Transverse colon (tissue), 4 donors: ENCODE results near the gene CDKN2AIP. TPM values are rescaled to one million over a fixed set of nuclear protein-coding genes. Genes with fewer than 3 reads are reported as not detected.

Experiments
- DNase-seq: peaks from one replicate; pipeline ENCODE4 v3.0.0-alpha.2; 2019
- H3K27ac ChIP-seq, 4 donors: fragments of 200-600 bp; sonication (generic); 2 replicates each; pipeline ENCODE4 v1.5.1; 2016 to 2018; ENCODE audit warnings: inconsistent platforms in 4 of 4
- H3K27me3 ChIP-seq: fragments of 200-600 bp; sonication (generic); 2 replicates; pipeline ENCODE4 v1.5.1; 2017; ENCODE audit warnings: inconsistent platforms
- H3K36me3 ChIP-seq, 4 donors: fragments of 200-600 bp; sonication (generic); 2 replicates each; pipeline ENCODE4 v1.5.1; 2017 to 2019; ENCODE audit warnings: inconsistent platforms in 4 of 4
- H3K4me1 ChIP-seq, 4 donors: fragments of 200-600 bp; sonication (generic); 2 replicates each; pipeline ENCODE4 v1.5.1; 2017 to 2020; ENCODE audit warnings: inconsistent platforms in 4 of 4
- H3K4me3 ChIP-seq, 4 donors: fragments of 200-600 bp; sonication (generic); 1 replicate in 1 of 4; 2 replicates in 3 of 4; pipeline versions ENCODE4 v1.5.1 to v1.6.1; 2017 to 2019; ENCODE audit warnings: inconsistent platforms in 4 of 4
- H3K9me3 ChIP-seq, 2 donors: fragments of 200-600 bp; sonication (generic); 2 replicates each; pipeline ENCODE4 v1.5.1; 2017 to 2019; ENCODE audit warnings: inconsistent platforms in 2 of 2
- CTCF ChIP-seq, 5 experiments: fragments of 200-600 bp in 3 of 5; fragments of 450-650 bp in 2 of 5; sonication (generic) in 3 of 5; IDR thresholded peaks; 1 replicate in 2 of 5; 2 replicates in 3 of 5; pipeline ENCODE4 v1.5.1; 2016 to 2017; ENCODE audit warnings: antibody characterized with exemption in 5 of 5, inconsistent platforms in 3 of 5, mild to moderate bottlenecking in 2 of 5, moderate library complexity in 1 of 5
- EP300 ChIP-seq: sonication (generic); formaldehyde crosslinking; IDR thresholded peaks from one replicate; pipeline ENCODE4 v1.6.1; 2017; ENCODE audit warnings: antibody characterized with exemption, low read depth
- POLR2A ChIP-seq: fragments of 450-650 bp; IDR thresholded peaks from one replicate; pipeline ENCODE4 v1.6.1; 2016; ENCODE audit warnings: antibody characterized with exemption, mild to moderate bottlenecking, moderate library complexity
- POLR2AphosphoS5 ChIP-seq, 3 donors: sonication (generic); formaldehyde crosslinking; IDR thresholded peaks; one replicate each; pipeline ENCODE4 v1.6.1; 2016; ENCODE audit warnings: antibody characterized with exemption in 3 of 3
- WGBS, 2 donors: methylation state at CpG; one replicate each; pipeline ENCODE4 v1.1.5; 2018; ENCODE audit warnings: low coverage in 1 of 2; 5-methylcytosine and 5-hydroxymethylcytosine counted together
- in situ Hi-C, 4 donors: fragments of 200-750 bp; cut with MboI; loops; one replicate each; pipeline versions ENCODE4 v1.15.0 to v1.15.1; 2017; ENCODE audit warnings: low sequenced_read_pairs in 3 of 4, low pct_ligation_motif_present in 1 of 4, low pct_unique_long_range_greater_than_20kb in 1 of 4
- intact Hi-C: fragments of 100-400 bp; cut with DNase I; formaldehyde crosslinking; loops from one replicate; pipeline ENCODE4 v1.15.1; 2023; ENCODE audit warnings: low total_unique reads
- total RNA-seq, 4 donors: library from RNA; depleted of rRNA; stranded (reverse); fragments of >200 nt; gene quantifications; one replicate each; pipeline ENCODE4 v1.1.0, GENCODE V29; 2016

The CDKN2AIP gene
- total RNA-seq, 4 donors from 2014 or later, result 13.9 to 26.2 (median 24.7) TPM

- DNase-seq, result no peak
- H3K27me3 ChIP-seq, result no peaks in the 10 kb centered on the region
- no peaks in the 10 kb centered on the region for H3K9me3 ChIP-seq
- in situ Hi-C loops, result loop anchor here in 2 of 4 donors (10.0 to 25.0 kb wide), 3 partner anchors 325 to 462 kb away; no protein-coding TSS in a partner anchor
- WGBS, 2 donors, result 79 to 86% methylated on average over 7 to 12 of the region's 12 CpGs
- peaks cover 6 to 9% (median 8%) of the 10 kb centered on the region in 4 donors for H3K4me1 ChIP-seq
- intact Hi-C loops, result loop anchor here (10.0 kb wide), 1 partner anchor 465 kb away; no protein-coding TSS in a partner anchor
- H3K27ac ChIP-seq, result no peak overlapping the region
- H3K36me3 ChIP-seq, result no peaks in the 10 kb centered on the region
- no peak for TF ChIP-seq POLR2A
- no peak for TF ChIP-seq POLR2AphosphoS5 (IDR thresholded peaks at IDR 0.05)
- no peak for TF ChIP-seq CTCF (IDR thresholded peaks at IDR 0.05)
- TF ChIP-seq EP300, result no peak
- H3K4me3 ChIP-seq, result no peak overlapping the region
Measured at GRCh38 chr4:183399616-183400015, 44.8 kb upstream of the CDKN2AIP start.

- H3K27ac ChIP-seq, result no peak overlapping the region
- H3K36me3 ChIP-seq, result no peaks in the 10 kb centered on the region
- DNase-seq, result no peak
- no peaks in the 10 kb centered on the region for H3K27me3 ChIP-seq
- in situ Hi-C loops (loop anchor here in 2 of 4 donors (10.0 to 25.0 kb wide), 3 partner anchors 325 to 463 kb away; no protein-coding TSS in a partner anchor), intact Hi-C loops (loop anchor here (10.0 kb wide), 1 partner anchor 465 kb away; no protein-coding TSS in a partner anchor)
- TF ChIP-seq EP300 (no peak), POLR2A (no peak), CTCF (IDR thresholded peaks at IDR 0.05) (no peak), POLR2AphosphoS5 (IDR thresholded peaks at IDR 0.05) (no peak)
- H3K4me3 ChIP-seq, result no peak overlapping the region
- H3K9me3 ChIP-seq, result no peaks in the 10 kb centered on the region
- WGBS, 2 donors, result 77 to 82% methylated on average over 2 to 5 of the region's 5 CpGs
- peaks cover 6 to 9% (median 8%) of the 10 kb centered on the region in 4 donors for H3K4me1 ChIP-seq
Measured at GRCh38 chr4:183400035-183400434, 44.4 kb upstream of the CDKN2AIP start.

GRCh38 chr4:183401473-183401872 lies 43.0 kb upstream of the CDKN2AIP start:
- Histone ChIP-seq H3K4me3 (no peak overlapping the region), H3K4me1 (peaks cover 6 to 9% (median 8%) of the 10 kb centered on the region in 4 donors), H3K9me3 (no peaks in the 10 kb centered on the region), H3K27ac (no peak overlapping the region), H3K36me3 (no peaks in the 10 kb centered on the region), H3K27me3 (no peaks in the 10 kb centered on the region)
- DNase-seq, result no peak
- 75 to 87% methylated on average over 4 of the region's 4 CpGs for WGBS, 2 donors
- intact Hi-C loops, result loop anchor here (10.0 kb wide), 1 partner anchor 467 kb away; no protein-coding TSS in a partner anchor
- TF ChIP-seq CTCF (IDR thresholded peaks at IDR 0.05) (no peak), POLR2A (no peak), POLR2AphosphoS5 (IDR thresholded peaks at IDR 0.05) (no peak), EP300 (no peak)
- in situ Hi-C loops, result loop anchor here in 2 of 4 donors (10.0 to 25.0 kb wide), 3 partner anchors 327 to 464 kb away; no protein-coding TSS in a partner anchor

GRCh38 chr4:183402771-183403170 lies 41.7 kb upstream of the CDKN2AIP start:
- WGBS, 2 donors, result 20 to 70% methylated on average over 1 to 4 of the region's 4 CpGs
- H3K4me1 ChIP-seq, result peaks cover 6 to 16% (median 11%) of the 10 kb centered on the region in 4 donors
- no peak for TF ChIP-seq POLR2A
- no peak for TF ChIP-seq EP300
- no peak for TF ChIP-seq CTCF (IDR thresholded peaks at IDR 0.05)
- no peak for TF ChIP-seq POLR2AphosphoS5 (IDR thresholded peaks at IDR 0.05)
- DNase-seq, result no peak
- H3K4me3 ChIP-seq, result no peak overlapping the region
- H3K27me3 ChIP-seq, result no peaks in the 10 kb centered on the region
- no peaks in the 10 kb centered on the region for H3K9me3 ChIP-seq
- intact Hi-C loops (loop anchor here (10.0 kb wide), 1 partner anchor 468 kb away; no protein-coding TSS in a partner anchor), in situ Hi-C loops (loop anchor here in 2 of 4 donors (10.0 to 25.0 kb wide), 3 partner anchors 328 to 465 kb away; no protein-coding TSS in a partner anchor)
- H3K36me3 ChIP-seq, result no peaks in the 10 kb centered on the region
- no peak overlapping the region for H3K27ac ChIP-seq
